Posterior cingulate gyrus (tissue), 11 donors: ENCODE results near the gene LY86.
A peak's percentile ranks its signal among the peaks of the same experiment; 100 is the strongest.

Experiments
- DNase-seq, 10 donors: peaks; one replicate each; pipeline versions ENCODE4 v3.0.0 to v3.0.0-alpha.2; 2020 to 2021; ENCODE audit warnings: mixed read lengths in 3 of 10
- intact Hi-C: fragments of 100-400 bp; cut with DNase I; formaldehyde crosslinking; loops from one replicate; pipeline ENCODE4 v1.15.1; 2023

Gene LY86

GRCh38 chr6:6588064-6588923 is at the start of gene LY86:
LY86 (plus strand) TSS chr6:6588720; CDS start chr6:6588735, 15 bp downstream.
- intact Hi-C loops = no loop called here
- DNase-seq = peak in 8 of 10 donors; percentile 27 to 94 (median 62)

DNA sequence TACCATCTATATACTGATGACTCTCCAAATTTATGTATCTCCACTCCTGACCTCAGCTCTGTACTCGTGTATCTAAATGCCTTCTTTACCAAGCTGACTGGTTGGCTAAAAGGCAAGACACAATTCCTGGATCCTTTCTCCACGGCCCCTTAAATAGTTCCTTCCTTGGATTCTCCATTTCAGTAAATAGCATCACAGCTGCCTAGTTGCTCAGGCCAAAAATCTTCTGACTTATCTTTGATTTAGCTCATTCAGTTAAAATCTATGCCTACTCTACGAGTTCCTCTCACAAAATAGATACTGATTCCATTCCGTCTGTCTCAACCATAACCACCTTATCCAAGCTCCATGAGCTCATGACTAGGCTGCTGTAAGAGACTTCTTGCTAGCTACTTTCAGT is 49.5 kb upstream of the LY86 start:
- no peak for DNase-seq
- intact Hi-C loops = no loop called here

GRCh38 chr6:6542357-6542756 is 46.2 kb upstream of the LY86 start:
- intact Hi-C loops = no loop called here

DNA sequence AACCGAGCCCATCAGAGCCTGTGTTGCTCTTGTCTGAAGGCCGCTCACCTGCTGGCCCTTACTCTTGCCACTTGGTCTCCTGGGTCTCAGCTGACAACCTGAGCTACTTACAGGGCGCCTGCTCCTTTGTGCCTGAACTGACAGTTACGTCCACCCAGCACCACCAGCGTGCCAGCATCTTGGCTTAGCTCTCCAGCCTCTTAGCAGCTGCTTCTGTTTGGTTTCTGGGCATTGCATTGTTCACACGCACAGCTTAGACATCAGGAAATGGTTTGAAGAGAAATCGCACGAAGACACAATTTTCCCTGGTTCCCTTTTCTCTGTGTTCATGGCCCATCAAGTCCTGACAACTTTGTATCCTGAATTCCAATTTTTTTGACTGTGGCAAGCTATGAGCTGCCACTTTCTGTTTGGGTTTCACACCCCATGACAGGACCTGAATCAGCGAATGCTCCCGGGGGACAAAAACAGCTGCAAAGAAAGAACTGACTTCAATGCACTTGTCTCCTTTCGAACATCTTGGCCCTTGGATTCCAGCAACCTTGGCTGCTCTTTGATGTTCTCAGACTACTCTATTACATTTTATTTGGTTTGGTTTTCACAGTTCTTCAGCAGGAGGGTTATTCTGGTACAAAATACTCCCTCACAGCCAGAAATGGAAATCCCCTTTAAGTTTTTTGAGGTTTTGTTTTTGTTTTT is 45.2 kb upstream of the LY86 start:
- no peak for DNase-seq
- intact Hi-C loops = no loop called here

More at GRCh38 chr6:6542357-6542756, 46.2 kb upstream of the LY86 start:
- no peak for DNase-seq

DNA sequence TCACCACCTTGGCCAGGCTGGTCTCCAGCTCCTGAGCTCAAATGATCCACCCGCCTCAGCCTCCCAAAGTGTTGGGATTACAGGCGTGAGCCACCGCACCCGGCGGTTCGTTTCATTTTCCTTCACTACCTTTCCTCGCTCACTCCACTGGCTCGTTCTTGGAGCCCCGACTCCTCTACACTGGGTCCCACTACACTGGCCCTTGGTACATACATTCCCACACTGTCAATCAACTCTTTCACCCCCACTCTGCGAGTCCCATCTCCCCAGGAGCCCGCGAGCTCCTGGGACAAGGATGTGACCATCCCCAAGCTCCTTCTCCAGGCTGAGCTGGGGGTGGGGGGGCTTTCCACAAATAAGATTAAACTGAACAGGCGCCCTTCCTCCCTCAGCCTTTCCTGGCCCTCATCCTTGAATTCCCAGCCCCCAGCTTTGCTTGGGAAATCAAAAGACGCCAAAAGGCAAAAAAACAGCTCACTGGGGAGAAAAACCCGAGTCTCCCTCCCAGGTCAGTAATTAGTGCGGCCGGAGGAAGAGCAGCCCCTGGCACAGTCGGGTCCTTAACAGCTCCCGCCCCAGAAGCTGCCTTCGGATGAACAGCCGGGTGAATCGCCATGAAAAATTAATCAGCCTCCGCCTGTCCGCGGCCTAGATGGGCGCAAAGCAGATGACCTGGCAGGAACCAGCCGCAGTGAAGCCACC is 42.8 kb upstream of the LY86 start:
- no peak for DNase-seq
- intact Hi-C loops = loop anchor here (2.0 to 5.0 kb wide), 3 partner anchors 489 to 1073 kb away; no protein-coding TSS in a partner anchor

DNA sequence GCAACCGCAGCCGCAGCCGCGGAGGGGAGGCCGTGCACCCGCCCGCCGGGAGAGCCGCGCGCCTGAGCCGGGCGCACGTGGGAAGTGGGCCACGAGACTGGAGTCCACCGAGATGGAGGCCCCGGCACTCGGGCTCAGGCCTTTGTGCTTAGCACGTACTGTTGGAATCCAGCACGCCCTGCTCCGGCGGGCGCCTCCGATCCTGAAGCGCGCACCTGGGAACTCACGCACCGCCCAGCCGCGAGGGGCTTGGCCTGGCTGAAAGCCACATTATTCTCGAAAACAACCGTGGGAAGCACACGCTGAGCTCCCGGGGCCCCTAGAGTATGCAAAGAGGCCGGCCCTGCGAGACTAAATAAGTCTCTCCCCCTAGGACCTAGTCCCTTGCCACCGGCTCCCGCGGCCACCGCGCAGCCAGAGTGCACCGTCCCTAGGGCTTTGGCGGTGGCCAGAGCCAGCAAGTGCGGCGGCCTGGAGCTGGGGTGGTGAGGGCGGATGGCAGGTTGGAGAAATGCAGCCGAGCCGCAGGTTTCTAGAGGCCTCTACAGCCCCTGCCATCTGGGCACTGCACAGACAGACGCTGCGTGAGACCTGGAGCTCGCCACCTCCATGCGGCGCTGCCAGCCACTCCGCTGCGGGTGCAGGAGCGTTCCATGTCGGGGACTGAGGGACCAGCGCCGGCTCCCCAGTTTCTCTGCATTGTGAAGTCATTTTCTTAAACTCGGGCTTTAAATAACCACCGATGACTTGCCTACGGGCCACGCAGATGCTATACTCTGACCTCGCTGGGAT is 42.0 kb upstream of the LY86 start:
- DNase-seq = peak; percentile 30 to 92 (median 52)
- intact Hi-C loops = loop anchor here (1.0 to 5.0 kb wide), 4 partner anchors 490 to 1402 kb away; no protein-coding TSS in a partner anchor

GRCh38 chr6:6547110-6547879 is 41.2 kb upstream of the LY86 start:
- DNase-seq = peak; percentile 83 to 98 (median 95)
- intact Hi-C loops = loop anchor here (1.0 to 5.0 kb wide), 4 partner anchors 490 to 1403 kb away; no protein-coding TSS in a partner anchor

DNA sequence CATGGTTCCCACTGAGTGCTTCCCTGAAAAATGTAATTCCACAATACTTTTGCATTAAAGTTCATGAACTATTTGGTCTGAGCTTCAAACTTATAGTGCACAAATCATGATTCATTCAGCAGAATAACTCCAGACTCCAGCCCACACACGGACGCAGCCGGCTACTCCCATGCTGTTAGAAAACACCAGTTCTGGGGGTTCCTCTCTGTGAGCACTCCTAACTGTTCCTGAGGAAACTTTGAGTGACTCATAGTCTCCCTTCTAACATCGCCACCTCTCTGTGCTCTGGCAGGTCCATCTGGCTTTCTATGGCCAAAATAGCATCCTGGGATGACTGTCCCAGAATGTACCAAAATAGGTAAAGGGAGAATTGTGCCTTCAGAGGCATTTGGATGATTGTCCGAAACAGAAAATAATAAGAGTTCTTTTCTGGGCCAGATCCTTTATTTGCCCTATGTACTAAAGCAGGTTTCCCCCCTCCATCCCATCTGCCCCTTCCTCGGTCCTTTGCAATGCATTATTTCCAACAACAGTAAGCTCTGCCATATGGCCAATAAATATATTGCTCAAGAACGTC is 32.3 kb upstream of the LY86 start:
- intact Hi-C loops = no loop called here
- peak in 8 of 10 donors; percentile 40 to 92 (median 62) for DNase-seq

DNA sequence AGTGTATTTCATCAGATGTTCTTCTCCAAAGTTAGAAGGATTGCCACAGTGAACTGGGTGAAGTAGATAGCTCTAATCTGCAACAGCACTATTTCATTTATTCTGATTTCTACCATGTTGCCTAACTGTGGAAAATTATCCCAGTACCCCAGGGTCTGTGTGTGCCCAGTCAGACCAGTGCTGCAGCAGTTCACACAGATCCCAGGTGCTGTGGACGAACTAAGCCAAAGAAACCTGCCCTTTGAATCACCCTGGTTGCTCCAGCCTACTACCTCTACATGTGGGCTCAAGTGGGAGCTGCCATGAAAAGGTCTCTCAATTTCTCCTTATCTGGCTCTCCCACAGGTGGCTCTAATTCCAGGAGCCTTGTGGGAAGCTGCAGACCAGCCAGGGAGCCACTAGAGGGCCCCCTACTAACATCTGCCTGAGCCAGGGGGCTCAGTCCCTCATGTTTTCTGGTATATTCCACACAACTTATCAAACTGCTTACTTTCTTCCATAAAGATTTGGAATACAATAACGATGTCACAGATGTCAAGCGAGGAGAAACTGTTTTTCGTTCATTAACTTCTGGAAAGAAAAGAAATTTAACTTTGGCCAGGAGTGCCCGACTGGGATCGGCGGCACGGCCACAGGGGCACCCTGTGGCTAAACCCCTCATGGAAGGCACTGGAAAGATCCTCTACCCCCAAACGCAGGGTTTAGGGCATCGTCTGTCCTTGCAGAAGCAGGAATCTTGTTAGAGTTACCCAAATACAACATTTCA is 31.6 kb upstream of the LY86 start:
- intact Hi-C loops = no loop called here
- DNase-seq = peak in 4 of 10 donors; percentile 23 to 89 (median 51)

DNA sequence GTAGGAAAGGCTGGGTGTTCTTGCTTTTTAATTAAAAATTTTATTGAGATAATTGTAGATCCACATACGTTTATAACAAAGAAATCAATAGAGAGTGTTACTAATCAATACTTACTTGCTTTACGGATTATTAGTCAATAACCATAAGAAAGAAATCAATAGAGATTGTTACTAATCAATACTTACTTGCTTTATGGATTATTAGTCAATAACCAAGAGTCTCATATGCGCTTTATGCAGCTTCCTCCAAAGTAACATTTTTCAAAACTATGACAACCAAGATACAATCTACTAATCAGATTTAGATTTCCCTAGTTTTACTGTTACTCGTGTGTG is 31.0 kb upstream of the LY86 start:
- no peak for DNase-seq
- intact Hi-C loops = no loop called here

DNA sequence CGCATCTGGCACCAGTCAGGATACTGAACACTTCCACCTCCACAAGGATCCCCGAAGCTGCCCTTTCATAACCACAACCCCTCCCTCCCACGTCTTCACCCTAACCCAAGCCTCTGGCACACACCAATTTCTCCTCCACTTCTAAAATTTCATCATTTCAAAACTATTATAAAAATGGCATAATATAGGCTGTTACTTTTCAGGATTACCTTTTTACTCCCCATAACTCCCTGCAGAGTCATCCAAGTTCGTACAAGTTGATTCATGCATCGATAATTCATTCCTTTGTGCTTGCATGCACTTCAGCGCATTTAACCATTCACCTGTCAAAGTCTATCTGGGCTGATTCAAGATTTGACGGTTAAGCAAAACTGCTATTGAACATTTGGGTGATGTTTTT is 30.6 kb upstream of the LY86 start:
- no peak for DNase-seq
- intact Hi-C loops = no loop called here

GRCh38 chr6:6559994-6560570 is 28.4 kb upstream of the LY86 start:
- DNase-seq = no peak
- intact Hi-C loops = no loop called here

- intact Hi-C loops = no loop called here
- no peak for DNase-seq
Measured at GRCh38 chr6:6560909-6561308, 27.6 kb upstream of the LY86 start.

DNA sequence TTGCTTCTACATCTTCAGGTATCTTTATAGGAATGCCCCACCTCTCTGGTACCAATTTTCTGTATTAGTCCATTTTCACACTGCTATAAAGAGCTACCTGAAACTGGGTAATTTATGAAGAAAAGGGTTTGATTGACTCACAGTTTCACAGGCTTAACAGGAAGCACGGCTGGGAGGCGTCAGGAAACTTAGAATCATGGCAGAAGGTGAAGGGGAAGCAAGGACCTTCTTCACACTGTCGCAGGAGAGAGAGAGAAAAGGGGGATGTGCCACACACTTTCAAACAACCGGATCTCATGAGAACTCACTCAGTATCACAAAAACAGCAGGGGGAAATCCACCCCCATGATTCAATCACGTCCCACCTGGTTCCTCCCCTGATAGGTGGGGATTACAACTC is 24.4 kb upstream of the LY86 start:
- intact Hi-C loops = no loop called here
- no peak for DNase-seq

- intact Hi-C loops = no loop called here
- DNase-seq = no peak
Measured at GRCh38 chr6:6565069-6565468, 23.5 kb upstream of the LY86 start.

GRCh38 chr6:6565488-6565887 is 23.0 kb upstream of the LY86 start:
- intact Hi-C loops = no loop called here
- DNase-seq = no peak

DNA sequence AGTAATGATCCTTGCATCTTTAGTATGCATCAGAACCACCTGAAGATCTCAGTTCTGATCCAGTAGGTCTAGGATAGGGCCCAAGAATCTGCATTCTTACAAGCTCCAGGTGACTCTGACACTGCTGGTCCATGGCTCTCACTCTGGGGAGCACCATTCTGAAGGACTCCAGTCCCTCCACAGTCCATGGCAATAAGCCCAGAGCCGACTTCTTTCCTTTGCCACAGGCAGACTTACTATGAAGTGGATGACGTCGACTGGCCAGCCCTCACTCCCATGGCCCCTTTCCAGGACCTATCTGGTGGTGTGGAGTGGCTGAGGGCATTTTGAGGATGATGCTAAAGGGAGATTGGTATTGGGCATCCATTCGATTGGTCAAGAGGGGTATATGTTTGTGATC is 21.8 kb upstream of the LY86 start:
- no peak for DNase-seq
- intact Hi-C loops = no loop called here
